Calu3 (cell line): ENCODE results near the gene SLC25A19. TPM values are rescaled to one million over a fixed set of nuclear protein-coding genes. Genes with fewer than 3 reads are reported as not detected.

Experiments
- BruUV-seq: library from RNA; stranded (reverse); fragments of 400-500 nt; replicated peaks from 2 replicates; lab custom pipeline; 2021; lab: Mats Ljungman, UMichigan
- CTCF ChIA-PET: fragments of 300-600 bp; sonication (Branson Sonifier 250); formaldehyde crosslinking; loops from one replicate; lab custom pipeline; 2022; ENCODE audit warnings: antibody characterized with exemption; lab: Charles Lee
- DNase-seq: peaks from one replicate; pipeline ENCODE4 v3.0.0; 2022
- H3K27ac Mint-ChIP-seq: one replicate; pipeline ENCODE4 v1.8.0; 2022; ENCODE audit warnings: mixed read lengths; ENCODE audit not compliant: unreplicated experiment
- H3K27me3 Mint-ChIP-seq: one replicate; pipeline ENCODE4 v1.8.0; 2022; ENCODE audit warnings: mixed read lengths; ENCODE audit not compliant: unreplicated experiment
- H3K36me3 Mint-ChIP-seq: one replicate; pipeline ENCODE4 v1.8.0; 2022; ENCODE audit warnings: mild to moderate bottlenecking, moderate library complexity, mixed read lengths; ENCODE audit not compliant: insufficient read depth, unreplicated experiment
- H3K4me1 Mint-ChIP-seq: one replicate; pipeline ENCODE4 v1.8.0; 2022; ENCODE audit warnings: mild to moderate bottlenecking, low read depth, mixed read lengths; ENCODE audit not compliant: unreplicated experiment
- H3K4me3 Mint-ChIP-seq: one replicate; pipeline ENCODE4 v1.8.0; 2022; ENCODE audit warnings: mild to moderate bottlenecking, low read depth, moderate library complexity, mixed read lengths; ENCODE audit not compliant: unreplicated experiment
- H3K9me3 Mint-ChIP-seq: one replicate; pipeline ENCODE4 v1.8.0; 2022; ENCODE audit warnings: low read depth, mixed read lengths; ENCODE audit not compliant: unreplicated experiment
- intact Hi-C: fragments of 100-400 bp; cut with micrococcal nuclease; formaldehyde crosslinking; loops from one replicate; pipeline ENCODE4 v1.10.0; 2022; ENCODE audit not compliant: unreplicated experiment
- total RNA-seq: library from RNA; stranded (reverse); gene quantifications from 2 replicates; pipeline ENCODE4 v1.2.3, GENCODE V29; 2022
- TF ChIP-seq, protein P1 (sequence below): fragments of 200-600 bp; IDR thresholded peaks from one replicate; pipeline ENCODE4 v1.8.0; 2022; ENCODE audit warnings: antibody characterized with exemption; ENCODE audit not compliant: unreplicated experiment

SLC25A19 gene
- total RNA-seq, 1 experiment from 2014 or later: 26.7 TPM

DNA sequence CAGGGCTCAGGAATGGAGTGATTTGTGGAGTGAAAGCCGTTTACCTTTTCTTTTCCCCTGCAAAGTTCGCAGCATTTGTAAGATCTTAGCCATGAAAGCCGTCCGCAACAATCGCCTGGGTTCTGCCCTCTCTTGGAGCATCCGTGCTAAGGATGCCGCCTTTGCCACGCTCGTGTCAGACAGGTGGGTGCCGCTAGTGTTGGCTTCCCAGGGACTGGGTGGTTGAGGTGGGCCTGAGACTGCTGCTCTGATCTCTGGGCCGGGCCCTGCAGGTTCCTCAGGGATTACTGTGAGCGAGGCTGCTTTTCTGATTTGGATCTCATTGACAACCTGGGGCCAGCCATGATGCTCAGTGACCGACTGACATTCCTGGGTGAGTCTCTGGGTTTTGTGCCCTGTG lies 56.4 kb downstream of the SLC25A19 start:
- no peak overlapping the region for H3K4me3 Mint-ChIP-seq
- H3K36me3 Mint-ChIP-seq: peaks cover 73% of the 10 kb centered on the region
- BruUV-seq: no TSS peak
- CTCF ChIA-PET: no interaction called here
- no peaks in the 10 kb centered on the region for H3K27me3 Mint-ChIP-seq
- DNase-seq: no peak
- TF ChIP-seq, protein P1, sequence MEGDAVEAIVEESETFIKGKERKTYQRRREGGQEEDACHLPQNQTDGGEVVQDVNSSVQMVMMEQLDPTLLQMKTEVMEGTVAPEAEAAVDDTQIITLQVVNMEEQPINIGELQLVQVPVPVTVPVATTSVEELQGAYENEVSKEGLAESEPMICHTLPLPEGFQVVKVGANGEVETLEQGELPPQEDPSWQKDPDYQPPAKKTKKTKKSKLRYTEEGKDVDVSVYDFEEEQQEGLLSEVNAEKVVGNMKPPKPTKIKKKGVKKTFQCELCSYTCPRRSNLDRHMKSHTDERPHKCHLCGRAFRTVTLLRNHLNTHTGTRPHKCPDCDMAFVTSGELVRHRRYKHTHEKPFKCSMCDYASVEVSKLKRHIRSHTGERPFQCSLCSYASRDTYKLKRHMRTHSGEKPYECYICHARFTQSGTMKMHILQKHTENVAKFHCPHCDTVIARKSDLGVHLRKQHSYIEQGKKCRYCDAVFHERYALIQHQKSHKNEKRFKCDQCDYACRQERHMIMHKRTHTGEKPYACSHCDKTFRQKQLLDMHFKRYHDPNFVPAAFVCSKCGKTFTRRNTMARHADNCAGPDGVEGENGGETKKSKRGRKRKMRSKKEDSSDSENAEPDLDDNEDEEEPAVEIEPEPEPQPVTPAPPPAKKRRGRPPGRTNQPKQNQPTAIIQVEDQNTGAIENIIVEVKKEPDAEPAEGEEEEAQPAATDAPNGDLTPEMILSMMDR: no peak
- no peak overlapping the region for H3K27ac Mint-ChIP-seq
- no peaks in the 10 kb centered on the region for H3K4me1 Mint-ChIP-seq
- no peaks in the 10 kb centered on the region for H3K9me3 Mint-ChIP-seq
- intact Hi-C loops: no loop called here

- no peak overlapping the region for H3K27ac Mint-ChIP-seq
- no peak overlapping the region for H3K4me3 Mint-ChIP-seq
- peaks cover 78% of the 10 kb centered on the region for H3K36me3 Mint-ChIP-seq
- CTCF ChIA-PET: no interaction called here
- DNase-seq: no peak
- TF ChIP-seq, protein P1: no peak
- no peaks in the 10 kb centered on the region for H3K9me3 Mint-ChIP-seq
- no TSS peak for BruUV-seq
- H3K27me3 Mint-ChIP-seq: no peaks in the 10 kb centered on the region
- intact Hi-C loops: no loop called here
- H3K4me1 Mint-ChIP-seq: no peaks in the 10 kb centered on the region
Measured at GRCh38 chr17:75231741-75232464, 57.3 kb downstream of the SLC25A19 start.

- BruUV-seq: no TSS peak
- no peaks in the 10 kb centered on the region for H3K9me3 Mint-ChIP-seq
- no peaks in the 10 kb centered on the region for H3K4me1 Mint-ChIP-seq
- H3K4me3 Mint-ChIP-seq: no peak overlapping the region
- TF ChIP-seq, protein P1: no peak
- no peak overlapping the region for H3K27ac Mint-ChIP-seq
- DNase-seq: no peak
- intact Hi-C loops: no loop called here
- CTCF ChIA-PET: interaction anchor here (0.6 to 1.5 kb wide), 2 partner anchors 11 to 35 kb away, joined by 4 to 5 read pairs; no protein-coding TSS in a partner anchor
- H3K27me3 Mint-ChIP-seq: no peaks in the 10 kb centered on the region
- peaks cover 79% of the 10 kb centered on the region for H3K36me3 Mint-ChIP-seq
Measured at GRCh38 chr17:75231071-75231470, 58.2 kb downstream of the SLC25A19 start.

- CTCF ChIA-PET: interaction anchor here (0.6 kb wide), 1 partner anchor 73 kb away, joined by 3 read pairs; no protein-coding TSS in a partner anchor
- H3K27ac Mint-ChIP-seq: no peak overlapping the region
- peaks cover 82% of the 10 kb centered on the region for H3K36me3 Mint-ChIP-seq
- TF ChIP-seq, protein P1: no peak
- intact Hi-C loops: no loop called here
- DNase-seq: no peak
- no peak overlapping the region for H3K4me3 Mint-ChIP-seq
- no peaks in the 10 kb centered on the region for H3K27me3 Mint-ChIP-seq
- no TSS peak for BruUV-seq
- no peaks in the 10 kb centered on the region for H3K9me3 Mint-ChIP-seq
- H3K4me1 Mint-ChIP-seq: no peaks in the 10 kb centered on the region
Measured at GRCh38 chr17:75228847-75229246, 60.4 kb downstream of the SLC25A19 start.
